Measurements from ENCODE around the gene CPT1A.
"Not testable (repeated sequence)": the region's sequence is repeated elsewhere in the genome, so short reads cannot be mapped to it uniquely, and the experiment has no call there.

Gene CPT1A
- total RNA-seq, result 46.0 to 160 (median 83.7) reads per million in 17 experiments

DNA sequence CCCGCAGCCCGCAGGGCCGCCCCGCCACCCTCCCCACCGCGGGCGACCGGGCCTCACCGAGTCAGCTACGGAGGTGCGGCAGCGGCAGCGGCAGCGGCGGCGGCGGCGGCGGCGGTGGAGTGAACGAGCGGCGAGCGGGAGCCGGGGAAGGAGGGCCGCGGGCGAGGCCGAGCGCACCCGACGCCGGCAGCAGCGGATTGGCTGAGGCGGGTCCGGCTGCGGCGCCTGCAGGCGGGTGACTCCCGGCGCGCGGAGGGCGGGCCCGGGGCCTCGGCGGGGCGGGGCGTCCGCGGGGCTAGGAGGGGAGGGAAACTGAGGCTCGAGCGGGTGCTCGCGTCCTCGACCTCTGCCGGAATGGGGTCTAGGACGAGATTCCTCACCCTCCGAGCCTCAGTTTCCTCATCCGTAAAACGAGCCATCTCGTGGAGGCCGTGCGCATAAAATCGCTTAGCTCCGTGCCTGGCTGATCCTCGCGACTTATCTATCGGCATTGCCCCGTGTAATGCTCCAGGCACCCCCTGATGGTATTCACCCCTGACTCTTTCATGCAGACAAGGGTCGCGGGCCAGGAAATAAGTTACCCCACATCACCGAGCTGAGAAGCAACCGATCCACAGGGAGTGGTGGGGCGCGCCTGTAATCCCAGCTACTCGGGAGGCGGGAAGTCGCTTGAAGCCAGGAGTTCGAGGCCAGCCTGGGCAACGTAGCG lies at the start of gene CPT1A:
Gene CPT1A, minus strand, starts transcription at position 199 of the 709 bp plus-strand sequence. CDS start 26,442 bp downstream, outside the sequence.
- peak; percentile 79 to 93 (median 86) for DNase-seq

DNA sequence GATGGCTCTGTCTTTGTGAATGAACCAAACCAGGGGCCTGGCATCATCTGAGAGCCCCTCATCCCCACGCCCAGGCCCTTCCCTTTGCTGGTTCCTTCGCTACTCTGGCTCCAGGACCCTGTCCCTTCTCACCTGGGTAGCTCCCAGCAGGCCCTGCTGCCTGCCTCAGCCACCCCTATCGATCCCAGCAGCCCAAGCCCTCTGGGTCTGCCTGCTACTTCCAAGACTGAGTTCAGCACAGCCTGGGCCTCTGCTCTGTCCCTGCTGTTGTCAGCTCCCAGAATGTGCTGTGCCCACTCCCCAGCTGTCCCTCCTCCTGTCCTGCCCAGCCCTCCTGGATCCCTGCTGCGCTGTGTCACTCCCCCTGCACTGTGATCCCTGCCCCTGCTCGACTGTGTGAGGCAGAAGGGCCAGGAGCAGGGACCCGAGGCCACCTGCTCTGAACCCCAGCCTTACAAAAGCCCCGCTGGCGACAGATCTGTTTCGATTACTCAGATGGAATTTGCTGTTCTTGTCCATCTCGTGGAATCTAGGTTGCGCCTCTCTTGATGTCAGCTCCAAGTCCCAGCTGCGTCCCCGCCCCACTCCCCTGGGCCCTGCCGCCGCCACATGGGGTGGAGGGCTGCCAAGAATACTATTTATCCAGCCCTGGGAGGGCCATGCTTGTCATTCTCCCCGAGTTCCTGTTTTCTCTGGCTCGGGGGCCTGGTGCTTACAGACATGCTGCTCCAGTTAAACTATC lies 48.9 kb upstream of the CPT1A start:
- peak in 2 of 4 experiments; percentile 7 to 13 for DNase-seq

DNA sequence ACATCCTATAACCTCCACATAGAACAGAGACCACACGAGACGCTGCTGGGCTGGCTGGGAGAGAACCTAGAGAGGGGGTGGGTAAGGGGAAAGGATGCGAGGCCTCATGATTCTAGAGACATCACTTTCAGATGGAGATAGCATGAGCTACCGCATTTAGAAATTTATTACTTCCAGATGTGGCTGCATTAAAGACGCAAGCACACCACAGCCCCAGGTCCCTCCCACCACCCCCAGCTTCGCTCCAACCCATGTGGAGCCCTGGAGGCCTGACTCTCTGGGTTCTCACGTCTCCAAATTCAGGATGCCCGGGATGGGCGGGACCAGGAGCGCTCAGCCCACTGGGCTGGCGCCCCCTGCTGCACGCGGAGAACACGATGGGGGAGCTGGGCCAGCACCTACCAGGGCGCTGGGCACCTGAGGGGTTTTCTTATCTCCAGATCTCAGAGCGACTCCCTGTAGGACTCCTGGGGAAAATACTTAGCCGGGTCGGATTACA lies 48.3 kb upstream of the CPT1A start:
- DNase-seq, result peak in 2 of 4 experiments; percentile 6 to 10

DNA sequence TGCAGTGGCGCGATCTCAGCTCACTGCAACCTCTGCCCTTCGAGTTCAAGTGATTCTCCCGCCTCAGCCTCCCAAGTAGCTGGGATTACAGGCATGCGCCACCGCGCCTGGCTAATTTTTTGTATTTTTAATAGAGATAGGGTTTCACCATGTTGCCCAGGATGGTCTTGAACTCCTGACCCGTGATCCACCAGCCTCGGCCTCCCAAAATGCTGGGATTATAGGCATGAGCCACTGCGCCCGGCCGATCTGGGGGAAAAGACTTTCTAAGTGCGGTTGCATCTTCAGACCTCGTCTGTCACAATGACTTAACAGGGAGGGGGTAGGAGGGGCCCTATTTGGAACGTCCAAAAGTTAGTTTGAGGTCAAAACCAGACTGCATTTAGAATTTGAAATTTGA lies 43.1 kb upstream of the CPT1A start:
- not testable (repeated sequence) for DNase-seq

DNA sequence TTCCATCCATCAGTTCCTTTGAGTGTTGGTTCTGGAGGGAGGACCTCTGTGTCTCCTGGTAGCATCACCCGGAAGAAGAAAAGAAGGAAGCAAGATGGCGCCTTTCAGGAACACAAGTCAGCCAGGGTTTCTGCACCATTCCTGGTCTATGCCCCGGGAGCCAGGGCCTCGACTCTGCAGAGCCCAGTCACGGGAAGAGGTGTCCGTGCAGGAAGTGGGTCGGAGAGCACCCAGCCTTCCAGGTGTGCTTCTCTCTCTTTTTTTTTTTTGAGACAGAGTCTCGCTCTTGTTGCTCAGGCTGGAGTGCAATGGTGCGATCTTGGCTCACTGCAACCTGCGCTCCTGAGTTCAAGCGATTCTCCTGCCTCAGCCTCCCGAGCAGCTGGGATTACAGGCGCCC lies 40.7 kb upstream of the CPT1A start:
- no peak for DNase-seq

DNA sequence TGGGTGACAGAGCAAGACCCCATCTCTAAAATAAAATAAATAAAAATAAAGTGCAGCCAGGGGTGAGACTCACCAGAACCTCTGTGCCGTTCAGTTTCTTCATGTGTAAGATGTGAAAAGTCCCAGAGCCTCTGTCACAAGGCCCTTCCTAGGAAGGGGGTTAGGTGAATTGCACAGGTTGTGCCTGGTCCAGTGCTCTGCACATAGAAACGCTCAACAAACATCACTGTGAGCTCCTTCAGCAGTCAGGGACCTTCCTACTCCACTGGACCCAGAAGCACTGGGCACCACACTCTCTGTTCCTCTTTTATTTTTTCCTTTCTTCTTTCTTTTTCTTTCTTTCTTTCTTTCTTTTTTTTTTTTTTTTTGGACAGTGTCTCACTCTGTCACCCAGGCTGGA lies 39.6 kb upstream of the CPT1A start:
- DNase-seq, result no peak

DNA sequence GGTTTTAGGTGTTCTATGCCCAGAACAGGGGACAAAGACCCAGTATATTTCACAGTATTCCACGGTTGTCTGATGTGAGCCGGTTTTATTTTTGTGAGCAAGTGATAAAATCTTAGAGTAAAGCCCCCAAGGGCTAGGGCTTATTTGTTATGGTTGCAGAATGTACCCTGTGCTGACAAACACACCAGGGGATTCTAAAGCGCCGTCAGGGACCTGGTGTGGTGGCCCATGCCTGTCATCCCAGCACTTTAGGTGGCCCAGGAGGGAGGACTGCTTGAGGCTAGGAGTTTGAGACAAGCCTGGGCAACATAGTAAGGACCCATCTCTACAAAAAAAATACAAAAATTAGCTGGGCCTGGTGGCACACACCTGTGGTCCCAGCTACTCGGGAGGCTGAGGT lies 39.1 kb upstream of the CPT1A start:
- no peak for DNase-seq

DNA sequence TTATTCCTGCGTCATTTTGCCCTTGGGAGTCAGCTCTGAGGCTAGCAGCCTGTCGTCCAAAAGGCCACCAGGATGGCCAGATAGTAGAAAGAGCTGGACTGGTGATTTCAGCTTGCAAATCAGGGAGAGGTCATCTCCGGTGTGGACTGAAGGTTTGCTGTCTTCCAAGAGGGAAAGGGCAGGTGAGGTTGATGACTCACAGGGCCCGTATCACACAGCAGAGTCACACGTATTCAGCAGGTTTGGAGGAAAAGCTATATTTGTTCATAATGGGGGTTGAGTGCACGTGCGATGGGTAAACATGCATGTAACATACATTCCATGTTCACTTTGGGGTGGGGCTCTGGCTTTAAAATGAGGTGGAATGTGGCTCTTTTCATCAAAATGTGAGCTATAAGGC lies 36.3 kb upstream of the CPT1A start:
- DNase-seq, result no peak

DNA sequence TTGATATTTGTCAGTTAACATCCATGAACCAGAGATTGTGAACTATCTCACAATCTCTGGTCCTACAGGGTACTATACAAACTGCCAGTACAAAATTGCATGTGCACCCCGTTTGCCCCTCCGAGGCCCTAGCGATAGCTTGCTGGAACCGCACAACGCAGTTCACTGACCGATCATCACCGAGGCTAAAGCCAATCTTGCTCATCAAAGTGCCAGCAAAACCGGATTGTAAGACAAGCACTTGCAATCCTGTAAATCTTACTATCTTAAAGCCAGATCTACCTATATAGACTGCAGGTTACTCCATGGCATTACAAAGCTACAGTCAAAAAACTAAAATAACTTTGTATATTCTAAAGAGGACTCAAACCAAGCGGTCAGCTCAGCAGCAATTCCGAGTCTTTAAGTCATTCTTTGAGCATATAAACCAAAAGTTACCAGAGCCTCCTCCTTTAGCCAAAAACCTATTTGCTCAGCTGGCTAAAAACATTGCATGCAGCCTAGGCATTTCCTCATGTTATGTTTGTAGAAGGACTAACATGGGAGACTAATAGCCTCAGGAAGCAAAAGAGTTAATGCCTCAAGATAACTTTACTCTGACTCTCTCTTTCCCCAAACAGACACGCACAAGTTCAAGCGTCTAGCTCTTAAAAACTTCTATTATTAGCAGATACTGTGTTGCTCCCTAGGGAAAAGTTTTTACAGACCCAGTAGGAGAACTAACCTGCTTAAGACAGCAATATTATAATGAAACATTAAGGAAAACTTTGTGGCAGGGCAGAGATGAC lies 30.7 kb upstream of the CPT1A start:
- no peak for DNase-seq

DNA sequence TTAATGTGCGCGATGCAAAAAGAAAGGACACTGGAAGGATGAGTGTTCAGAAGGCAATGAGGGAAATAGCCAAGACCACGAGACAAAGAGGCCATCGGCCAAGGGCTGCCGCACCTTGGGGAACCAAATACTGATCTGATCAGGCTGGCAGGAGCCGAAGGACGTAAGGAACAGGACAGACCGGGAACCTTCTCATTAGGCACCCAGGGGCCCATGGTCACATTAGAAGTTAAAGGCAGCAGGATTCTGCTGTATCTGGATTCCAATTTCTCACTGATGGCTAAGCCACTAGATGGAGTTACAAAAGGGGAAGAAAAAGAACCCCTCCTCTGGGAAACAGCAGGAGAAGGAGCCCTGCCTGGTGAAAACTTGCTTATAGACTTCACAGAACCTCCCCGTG lies 28.8 kb upstream of the CPT1A start:
- DNase-seq, result peak in 3 of 4 experiments; percentile 29 to 35 (median 31)

DNA sequence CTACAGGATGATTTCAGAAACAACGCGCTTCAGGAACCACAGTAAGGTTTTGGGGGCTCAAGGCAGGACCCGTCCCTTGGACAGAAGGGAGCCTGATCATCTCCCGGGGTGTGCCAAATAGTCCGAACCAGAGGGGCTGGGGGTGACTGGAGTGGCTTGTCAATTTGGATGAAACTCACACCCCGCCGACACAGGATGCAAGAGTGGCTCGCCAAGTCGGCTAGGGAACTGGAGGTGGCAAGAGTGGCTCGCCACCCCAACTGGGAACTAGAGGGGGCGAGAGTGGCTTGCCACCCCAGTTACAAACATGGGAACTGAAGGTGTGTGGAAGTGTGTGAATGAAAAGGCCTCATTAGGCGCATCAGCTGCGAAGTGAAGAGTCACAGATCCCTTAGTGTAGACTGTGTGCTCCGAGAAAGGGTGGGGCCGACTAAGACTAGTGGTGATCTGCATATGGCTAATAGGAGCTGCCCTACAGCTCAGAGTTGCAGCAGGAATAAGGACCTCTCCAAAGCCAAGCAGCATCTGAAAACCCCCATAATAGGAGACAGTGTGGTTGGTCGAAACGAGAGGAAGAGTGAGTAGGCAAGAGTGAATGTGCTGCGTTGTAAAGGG lies 26.6 kb upstream of the CPT1A start:
- no peak for DNase-seq

DNA sequence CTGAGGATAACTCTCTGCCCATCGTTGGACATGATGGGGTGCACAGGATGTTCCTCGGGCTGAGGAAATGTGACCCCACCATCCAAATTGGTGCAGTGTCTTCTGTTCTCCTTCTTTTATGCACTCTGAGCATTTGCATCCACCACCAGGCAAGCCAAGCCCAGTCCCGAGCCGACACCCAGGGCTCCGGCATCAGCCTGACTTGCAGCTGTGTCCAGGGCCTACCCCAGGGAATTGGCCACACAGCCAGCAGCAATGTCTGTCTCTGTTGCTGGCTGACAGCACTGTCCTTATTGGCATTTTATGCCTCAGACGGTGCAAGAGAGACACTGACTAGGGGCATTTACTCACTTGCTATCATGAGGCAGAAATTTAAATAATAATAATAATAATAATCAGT lies 25.4 kb upstream of the CPT1A start:
- no peak for DNase-seq

DNA sequence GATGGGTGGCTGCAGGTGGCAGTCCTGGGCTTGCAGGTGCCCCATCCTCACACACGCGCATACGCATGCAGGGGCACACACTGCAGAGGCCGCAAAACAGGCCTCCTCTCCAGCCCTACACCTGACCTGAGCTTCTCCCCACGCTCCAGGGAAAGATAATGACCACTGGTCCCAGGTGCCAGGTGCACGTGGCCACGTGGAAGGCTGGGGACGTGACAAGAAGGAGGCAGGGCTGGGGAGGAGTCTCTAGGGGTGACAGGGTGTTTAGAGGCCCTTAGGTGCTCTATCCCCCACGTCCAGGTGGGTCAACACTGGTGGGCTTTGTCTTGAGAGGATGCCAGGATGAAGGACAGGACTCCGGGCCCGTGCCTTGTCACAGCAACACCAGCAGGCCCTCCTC lies 23.5 kb upstream of the CPT1A start:
- no peak for DNase-seq

DNA sequence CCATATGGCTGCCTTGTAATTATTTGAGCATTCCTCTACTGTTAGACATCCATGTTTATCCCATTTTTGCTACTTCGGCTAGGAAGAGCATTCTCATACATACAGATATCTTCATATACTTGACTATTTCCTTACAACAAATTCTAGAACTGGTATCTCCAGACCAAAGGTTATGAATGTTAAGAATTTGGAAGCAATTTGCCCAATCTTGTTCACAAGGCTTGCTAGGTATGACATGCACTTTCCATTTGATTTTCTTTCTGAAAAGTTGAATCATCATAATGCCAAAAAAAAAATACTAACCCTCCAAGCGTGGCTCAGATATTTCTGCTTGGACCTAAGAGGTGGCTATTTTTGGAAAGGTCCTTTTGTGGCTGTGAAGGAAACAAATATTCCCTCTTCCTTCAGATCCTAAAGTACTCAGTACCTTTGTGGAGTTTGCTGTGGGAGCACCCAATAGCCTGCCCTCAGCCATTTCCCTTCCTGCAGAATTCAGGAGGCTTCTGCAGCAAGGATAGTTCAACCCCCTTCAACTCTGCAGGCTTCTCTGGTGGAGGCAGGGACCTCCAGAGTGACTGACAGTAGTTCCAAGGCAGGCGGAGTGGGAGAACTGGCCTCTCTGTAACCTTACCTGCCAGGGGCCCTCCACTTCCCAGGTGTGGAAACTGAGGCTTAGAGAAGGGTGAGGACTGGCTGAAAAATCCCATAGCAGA lies 22.0 kb upstream of the CPT1A start:
- DNase-seq, result no peak

DNA sequence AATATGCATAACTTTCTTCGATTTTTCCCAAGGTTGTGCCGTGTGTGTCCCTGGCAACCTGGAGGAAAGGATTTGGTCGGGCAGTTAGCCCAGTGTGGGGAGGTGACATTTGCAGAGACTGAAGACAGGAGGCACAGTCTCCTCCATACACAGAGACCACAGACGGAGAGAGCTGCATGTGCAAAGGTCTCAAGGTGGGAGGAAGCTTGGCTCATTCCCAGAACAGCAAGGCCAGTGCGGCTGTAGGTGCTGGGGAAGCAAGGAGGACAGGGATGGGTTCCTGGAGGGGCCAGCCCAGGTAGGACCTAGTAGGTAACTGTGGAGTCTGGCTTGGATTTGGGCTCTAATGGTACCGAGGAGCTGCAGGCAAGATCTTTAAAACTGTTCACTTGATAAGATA lies 20.7 kb upstream of the CPT1A start:
- DNase-seq, result no peak

DNA sequence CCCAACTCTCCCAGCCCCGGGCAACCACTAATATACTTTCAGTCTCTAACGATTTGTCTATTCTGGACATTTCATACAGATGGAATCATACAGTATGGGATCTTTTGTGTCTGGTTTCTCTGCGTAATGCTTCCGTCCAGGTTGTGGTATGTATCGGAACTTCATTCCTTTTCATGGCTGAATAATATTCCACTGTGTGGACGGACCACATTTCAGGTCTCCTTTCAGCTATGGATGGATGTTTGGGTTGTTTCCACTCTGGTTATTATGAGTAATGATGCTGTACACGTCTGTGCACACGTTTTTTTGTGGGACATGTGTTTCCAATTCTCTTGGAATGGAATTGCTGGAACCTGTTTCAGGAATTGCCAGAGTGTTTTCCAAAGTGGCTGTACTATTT lies 17.4 kb upstream of the CPT1A start:
- DNase-seq, result no peak

DNA sequence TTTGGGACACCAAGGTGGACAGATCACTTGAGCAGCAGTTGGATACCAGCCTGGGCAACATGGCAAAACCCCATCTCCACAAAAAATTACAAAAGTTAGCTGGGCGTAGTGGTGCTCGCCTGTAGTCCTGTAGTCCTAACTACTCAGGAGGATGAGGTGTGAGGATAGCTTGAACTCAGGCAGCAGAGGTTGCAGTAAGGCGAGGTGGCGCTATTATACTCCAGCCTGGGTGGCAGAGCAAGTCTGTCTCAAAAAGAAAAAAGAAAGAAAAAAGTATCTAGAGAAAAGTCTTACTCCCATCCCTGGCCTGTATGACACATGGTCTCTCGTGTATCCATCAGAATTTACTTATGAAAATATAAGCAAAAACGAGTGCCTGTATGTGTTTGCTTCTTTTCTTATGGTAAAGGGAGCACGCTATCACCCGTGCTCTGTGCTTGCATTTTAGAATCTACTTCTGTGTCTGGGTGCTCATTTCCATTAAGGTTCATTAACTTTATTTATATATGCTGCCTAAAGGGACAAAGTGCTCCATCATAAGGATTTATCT lies 15.4 kb upstream of the CPT1A start:
- DNase-seq, result no peak

DNA sequence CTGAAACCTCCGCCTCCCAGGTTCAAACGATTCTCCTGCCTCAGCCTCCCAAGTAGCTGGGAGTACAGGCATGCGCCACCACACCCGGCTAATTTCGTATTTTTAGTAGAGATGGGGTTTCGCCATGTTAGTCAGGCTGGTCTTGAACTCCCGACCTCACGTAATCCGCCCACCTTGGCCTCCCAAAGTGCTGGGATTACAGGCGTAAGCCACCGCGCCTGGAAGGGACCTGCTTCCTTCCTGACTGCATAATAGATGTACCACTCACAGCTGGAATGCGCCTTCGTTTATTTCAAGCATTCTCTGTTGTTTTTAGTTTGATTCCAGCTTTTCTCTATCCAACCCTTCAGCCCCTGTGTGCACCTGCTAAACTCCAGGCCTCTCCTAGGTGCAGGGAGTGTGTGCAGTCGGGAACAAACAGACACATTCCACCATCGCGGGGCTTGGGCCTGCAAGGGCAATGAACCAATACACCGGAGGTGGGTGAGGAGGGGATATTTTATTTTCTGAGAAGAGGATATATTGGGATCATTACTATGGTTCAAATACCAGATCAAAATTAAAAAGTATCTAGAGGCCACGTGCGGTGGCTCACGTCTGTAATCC lies 14.8 kb upstream of the CPT1A start:
- not testable (repeated sequence) for DNase-seq

DNA sequence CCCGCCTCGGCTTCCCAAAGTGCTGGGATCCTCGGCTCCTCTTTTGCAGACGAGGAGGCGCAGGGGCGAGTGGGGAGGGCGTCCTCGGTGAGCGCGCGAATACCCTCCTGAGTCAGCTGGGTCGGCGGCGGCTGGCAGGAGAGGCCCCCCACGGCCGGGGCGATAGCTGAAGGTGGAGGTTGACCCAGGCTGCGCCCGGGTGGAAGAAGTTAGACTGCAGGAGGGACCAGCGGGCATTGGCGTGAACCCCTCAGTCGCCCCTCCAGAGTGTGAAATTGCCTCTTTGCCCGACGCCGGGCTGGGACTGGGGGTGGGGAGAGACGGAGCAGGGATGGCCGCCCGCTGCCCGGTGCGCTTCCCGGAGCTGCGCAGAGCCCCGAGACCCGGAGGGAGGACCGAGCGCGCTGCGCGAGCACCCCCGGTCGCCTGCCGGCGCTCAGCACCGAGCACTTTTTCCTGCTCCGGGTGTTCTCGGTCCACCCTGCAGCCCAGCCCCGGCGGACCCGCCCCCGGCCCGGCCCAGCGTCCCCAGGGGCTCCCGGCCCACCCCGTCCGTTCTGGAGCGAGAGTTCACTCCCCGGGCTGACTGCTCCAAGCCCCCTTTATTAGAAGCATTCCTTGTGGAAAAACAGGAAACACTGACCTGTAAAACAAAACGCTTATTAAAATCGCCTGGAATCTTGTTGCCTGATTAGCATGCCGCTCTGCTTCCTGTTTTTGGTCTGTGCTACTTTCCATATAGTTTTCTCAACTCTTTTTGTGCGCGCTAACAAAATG lies 13.7 kb upstream of the CPT1A start:
- peak; percentile 56 to 86 (median 70) for DNase-seq

DNA sequence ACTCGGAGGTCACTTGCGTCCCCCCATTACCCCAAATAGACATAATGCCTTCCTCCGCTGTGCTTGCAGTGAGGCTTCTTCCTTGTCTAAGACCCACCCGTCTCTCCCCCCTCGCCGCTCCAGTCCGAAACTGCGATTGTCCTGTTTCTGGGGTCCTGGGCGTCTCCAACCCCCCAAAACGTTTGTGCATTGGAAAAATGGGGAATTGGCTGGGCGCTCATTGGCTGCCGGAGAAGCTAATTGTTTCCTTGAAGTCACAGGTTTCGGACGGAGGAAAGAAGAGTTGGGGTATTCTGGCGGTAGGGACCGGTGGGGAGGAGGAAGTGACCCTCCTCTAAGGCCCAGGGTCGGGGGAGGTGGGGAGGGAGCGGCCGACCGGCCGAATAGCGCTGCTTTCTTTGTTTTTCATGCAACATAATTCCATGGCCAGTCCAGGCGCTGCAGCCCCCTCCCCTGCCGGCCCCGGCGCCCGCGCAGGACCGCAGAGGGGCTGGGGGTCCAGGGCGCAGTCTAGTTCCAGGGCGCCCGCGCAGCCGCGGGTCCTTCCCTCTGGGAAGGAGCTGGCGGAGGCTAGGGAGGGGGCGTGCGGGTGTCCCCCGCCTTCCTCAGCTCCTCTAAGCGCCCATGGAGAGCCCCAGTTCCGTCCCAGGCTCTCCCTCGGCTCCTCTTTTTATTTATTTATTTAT lies 12.7 kb upstream of the CPT1A start:
- peak in 1 of 4 experiments; percentile 21 for DNase-seq
